ENCODE results near the gene DEFB119.
"Not testable (repeated sequence)": the region's sequence is repeated elsewhere in the genome, so short reads cannot be mapped to it uniquely, and the experiment has no call there.

Gene DEFB119, protein sequence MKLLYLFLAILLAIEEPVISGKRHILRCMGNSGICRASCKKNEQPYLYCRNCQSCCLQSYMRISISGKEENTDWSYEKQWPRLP

GRCh38 chr20:31390490-31390889, at the start of gene DEFB119:
Gene DEFB119, minus strand, starts transcription at chr20:31390590. Its CDS starts 107 bp downstream, at chr20:31390483.
- DNase-seq, result no peak

GRCh38 chr20:31430568-31431115, 40.3 kb upstream of the DEFB119 start:
- DNase-seq, result no peak

DNA sequence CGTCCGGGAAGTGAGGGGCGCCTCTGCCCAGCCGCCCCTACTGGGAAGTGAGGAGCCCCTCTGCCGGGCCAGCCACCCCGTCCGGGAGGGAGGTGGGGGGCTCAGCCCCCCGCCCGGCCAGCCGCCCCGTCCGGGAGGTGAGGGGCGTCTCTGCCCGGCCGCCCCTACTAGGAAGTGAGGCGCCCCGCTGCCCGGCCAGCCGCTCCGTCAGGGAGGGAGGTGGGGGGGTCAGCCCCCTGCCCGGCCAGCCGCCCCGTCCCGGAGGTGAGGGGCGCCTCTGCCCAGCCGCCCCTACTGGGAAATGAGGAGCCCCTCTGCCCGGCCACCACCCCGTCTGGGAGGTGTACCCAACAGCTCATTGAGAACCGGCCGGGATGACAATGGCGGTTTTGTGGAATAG, 37.2 kb upstream of the DEFB119 start:
- not testable (repeated sequence) for DNase-seq

DNA sequence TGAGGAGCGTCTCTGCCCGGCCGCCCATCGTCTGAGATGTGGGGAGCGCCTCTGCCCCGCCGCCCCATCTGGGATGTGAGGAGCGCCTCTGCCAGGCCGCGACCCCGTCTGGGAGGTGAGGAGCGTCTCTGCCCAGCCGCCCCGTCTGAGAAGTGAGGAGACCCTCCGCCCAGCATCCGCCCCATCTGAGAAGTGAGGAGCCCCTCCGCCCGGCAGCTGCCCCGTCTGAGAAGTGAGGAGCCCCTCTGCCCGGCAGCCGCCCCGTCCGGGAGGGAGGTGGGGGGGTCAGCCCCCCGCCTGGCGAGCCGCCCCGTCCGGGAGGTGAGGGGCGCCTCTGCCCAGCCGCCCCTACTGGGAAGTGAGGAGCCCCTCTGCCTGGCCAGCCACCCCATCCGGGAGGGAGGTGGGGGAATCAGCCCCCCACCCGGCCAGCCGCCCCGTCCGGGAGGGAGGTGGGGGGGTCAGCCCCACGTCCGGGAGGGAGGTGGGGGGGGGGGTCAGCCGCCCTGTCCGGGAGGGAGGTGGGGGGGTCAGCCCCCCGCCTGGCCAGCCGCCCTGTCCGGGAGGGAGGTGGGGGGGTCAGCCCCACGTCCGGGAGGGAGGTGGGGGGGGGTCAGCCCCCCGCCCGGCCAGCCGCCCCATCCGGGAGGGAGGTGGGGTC, 36.6 kb upstream of the DEFB119 start:
- not testable (repeated sequence) for DNase-seq

DNA sequence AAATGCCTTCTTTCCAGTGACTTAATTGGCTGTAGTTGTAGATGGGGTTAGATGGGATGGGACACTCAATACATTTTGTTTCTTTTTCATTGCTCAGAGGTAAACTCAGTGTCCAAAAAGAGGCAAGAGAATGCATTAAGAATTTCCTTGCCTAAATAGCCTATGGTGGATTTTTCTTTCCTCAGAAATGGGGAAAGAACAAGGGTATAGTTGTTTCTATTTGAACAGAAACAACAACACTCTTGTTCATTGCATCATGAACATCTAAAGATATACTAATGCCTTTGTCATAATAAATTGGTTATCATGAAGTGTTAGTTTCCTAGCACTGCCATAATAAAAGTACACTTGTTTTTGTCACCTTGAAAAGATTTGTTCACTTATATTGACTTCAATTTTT, 35.4 kb upstream of the DEFB119 start:
- no peak for DNase-seq

DNA sequence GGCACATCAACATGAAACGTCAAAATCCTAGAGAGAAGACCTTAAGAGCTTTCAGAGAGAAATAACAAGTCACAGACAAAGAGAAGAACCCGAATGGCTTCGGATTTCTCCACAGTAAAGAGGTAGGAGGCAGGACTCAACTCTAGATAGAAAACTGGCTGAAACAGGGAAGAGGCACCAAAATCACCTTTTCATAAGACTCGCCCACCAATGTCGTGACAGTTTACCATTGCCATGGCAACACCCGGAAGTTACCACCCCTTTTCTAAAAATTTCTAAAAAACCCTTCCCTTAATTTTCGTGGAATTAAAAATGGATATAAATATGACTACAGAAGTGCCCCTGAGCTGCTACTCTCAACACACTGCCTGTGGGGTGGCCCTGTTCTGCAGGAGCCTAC, 27.9 kb upstream of the DEFB119 start:
- no peak for DNase-seq

GRCh38 chr20:31415653-31416052, 25.3 kb upstream of the DEFB119 start:
- DNase-seq, result no peak

DNA sequence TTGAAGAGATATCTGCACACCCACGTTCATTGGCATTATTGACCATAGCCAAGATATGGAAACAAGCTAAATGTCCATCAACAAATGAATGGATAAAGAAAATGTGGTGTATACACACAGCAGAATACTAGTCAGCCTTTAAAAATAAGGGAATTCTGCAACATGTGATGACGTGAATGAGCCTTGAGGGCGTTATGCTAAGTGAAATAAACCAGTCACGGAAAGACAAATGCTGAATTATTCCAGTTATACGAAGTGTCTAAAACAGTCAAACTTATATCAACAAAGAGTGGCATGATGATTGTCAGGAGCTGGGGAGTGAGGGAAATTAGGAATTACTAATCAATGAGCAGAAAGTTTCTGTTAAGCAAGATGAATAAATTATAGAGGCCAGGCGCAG, 24.0 kb upstream of the DEFB119 start:
- DNase-seq, result no peak

DNA sequence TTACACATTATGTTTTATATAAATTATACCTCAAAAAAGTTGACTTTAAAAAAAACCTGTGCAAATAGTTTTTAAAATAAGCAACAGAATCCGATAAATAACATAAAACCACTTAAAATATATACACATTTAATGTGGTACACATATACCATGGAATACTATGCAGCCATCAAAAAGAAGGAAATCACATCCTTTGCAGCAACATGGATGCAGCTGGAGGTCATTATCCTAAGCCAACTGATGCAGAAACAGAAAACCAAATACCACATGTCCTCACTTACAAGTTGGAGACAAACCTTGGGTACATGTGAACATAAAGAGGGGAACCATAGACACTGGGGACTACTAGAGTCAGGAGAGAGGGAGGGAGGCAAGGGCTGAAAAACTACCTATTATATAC, 19.6 kb upstream of the DEFB119 start:
- DNase-seq, result no peak

GRCh38 chr20:31406115-31406514, 15.7 kb upstream of the DEFB119 start, which contains the start of gene DEFB121:
Gene DEFB121, minus strand, starts transcription at chr20:31406215. Its CDS starts 63 bp downstream, at chr20:31406152.
- DNase-seq, result no peak

- no peak for DNase-seq
These were observed 13.5 kb upstream of the DEFB119 start for GRCh38 chr20:31403886-31404285.

- DNase-seq, result no peak
These were observed 4.5 kb upstream of the DEFB119 start for GRCh38 chr20:31394900-31395299.

DNA sequence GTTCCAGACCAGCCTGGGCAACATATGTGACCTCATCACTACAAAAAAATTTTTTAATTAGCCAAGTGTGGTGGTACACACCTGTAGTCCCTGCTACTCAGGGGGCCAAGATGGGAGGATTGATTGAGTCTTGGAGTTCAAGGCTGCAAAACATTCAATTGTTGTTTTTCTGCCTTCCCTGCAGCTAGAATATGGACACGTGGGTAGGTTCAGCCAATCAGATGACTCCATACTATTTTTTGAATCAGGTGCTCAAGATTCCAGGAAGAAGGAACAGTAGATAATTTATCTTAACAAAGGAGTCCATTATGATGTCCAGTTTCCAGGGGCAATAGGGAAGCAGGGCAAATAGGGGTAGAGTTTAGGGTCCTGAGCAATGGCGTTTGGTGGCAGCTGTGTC, 2.4 kb upstream of the DEFB119 start:
- no peak for DNase-seq

DNA sequence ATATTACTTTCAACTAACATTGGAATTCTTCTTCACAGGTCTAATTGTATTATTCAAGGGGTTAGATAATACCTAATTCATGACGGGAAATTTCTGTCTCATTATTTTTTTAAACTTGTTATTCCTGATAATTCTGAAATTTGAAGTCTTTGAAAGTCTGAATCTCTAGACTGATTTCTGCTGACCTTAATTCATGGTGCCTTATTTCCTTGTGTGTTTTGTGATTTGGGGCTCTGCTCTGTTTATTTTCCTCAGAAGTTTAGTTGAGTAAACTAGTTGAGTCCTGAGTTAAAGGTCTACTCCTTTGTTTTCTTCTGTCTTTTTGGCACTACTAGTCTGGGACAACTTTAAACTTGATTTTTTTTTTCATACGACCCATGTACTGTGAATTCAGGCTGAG, 16.0 kb downstream of the DEFB119 start:
- no peak for DNase-seq

DNA sequence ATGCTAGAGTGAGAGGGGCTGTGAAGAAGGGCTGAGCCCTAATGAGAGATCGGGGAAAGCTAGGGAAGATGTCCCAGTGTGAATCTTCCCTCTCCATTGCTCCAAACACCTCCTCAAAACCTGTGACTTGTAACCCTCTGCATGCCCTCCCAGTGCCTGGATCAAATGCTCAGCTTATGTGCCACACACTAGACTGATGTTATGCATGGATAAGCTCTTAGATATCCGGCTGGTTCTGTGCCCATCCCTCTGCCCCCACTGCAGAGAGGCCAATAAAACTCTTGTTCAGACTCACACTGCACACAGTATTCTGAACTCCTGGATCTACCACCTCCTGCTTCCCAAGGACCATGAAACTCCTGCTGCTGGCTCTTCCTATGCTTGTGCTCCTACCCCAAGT, 22.1 kb downstream of the DEFB119 start, which contains the start of gene DEFB118:
Gene DEFB118 (plus strand): TSS at position 301 of the 400 bp plus-strand sequence. CDS start 50 bp downstream, at position 351.
- DNase-seq, result no peak

GRCh38 chr20:31364272-31364671, 26.1 kb downstream of the DEFB119 start:
- DNase-seq, result not testable (repeated sequence)

DNA sequence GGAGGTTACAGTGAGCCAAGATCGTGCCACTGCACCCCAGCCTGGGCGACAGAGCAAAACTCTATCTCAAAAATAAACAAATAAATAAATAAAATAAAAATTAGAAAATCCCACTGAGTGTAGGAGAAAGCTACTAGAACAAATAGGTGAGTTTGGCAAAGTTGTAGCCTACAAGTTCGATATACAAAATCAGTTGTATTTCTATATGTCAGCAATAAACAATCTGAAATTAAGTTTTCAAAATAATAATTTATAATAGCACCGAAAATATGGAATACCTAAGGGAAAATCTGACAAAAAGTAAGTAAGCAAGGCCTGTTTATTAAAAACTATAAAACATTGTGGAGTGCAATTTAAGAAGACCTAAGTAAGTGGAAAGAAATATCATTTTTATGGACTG, 27.1 kb downstream of the DEFB119 start:
- no peak for DNase-seq

GRCh38 chr20:31355981-31356380, 34.4 kb downstream of the DEFB119 start:
- DNase-seq, result no peak

DNA sequence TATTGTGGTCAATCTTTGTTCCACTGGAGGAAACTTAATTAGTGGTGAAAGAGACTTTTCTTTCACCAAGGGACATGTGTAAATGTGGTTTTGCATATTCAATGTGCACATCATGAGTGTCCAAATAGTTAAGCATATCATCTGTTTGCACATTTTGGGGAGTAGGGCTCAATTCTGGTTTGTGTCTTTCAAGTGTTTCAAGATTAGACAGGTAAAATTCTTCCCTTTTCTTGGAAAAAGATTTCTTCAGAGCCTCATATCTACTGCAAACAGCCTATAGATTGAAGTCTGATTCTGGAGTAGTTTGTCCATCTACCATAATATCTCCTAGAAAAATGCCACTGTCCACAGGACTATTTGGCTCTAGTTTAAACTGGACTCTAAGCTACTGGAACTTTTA, 48.9 kb downstream of the DEFB119 start:
- DNase-seq, result no peak

- no peak for DNase-seq
These were observed 59.5 kb downstream of the DEFB119 start for GRCh38 chr20:31330893-31331292.
